OCI-LY3 (cell line): Measurements from ENCODE around the gene AGBL5.

ENCODE experiments used
- EZH2phosphoT487 ChIP-seq: fragments of 200-600 bp; shearing (Covaris generic); IDR thresholded peaks from 2 replicates; pipeline ENCODE4 v1.6.1; 2018; ENCODE audit warnings: antibody characterized with exemption, mixed run types, low read depth
- TF ChIP-seq, protein P1 (sequence below): fragments of 200-600, 300-600 bp; sonication (generic); IDR thresholded peaks from 2 replicates; pipeline ENCODE4 v1.5.1; 2014; ENCODE audit warnings: antibody characterized with exemption, low read length, low read depth

- TF ChIP-seq, protein P1, sequence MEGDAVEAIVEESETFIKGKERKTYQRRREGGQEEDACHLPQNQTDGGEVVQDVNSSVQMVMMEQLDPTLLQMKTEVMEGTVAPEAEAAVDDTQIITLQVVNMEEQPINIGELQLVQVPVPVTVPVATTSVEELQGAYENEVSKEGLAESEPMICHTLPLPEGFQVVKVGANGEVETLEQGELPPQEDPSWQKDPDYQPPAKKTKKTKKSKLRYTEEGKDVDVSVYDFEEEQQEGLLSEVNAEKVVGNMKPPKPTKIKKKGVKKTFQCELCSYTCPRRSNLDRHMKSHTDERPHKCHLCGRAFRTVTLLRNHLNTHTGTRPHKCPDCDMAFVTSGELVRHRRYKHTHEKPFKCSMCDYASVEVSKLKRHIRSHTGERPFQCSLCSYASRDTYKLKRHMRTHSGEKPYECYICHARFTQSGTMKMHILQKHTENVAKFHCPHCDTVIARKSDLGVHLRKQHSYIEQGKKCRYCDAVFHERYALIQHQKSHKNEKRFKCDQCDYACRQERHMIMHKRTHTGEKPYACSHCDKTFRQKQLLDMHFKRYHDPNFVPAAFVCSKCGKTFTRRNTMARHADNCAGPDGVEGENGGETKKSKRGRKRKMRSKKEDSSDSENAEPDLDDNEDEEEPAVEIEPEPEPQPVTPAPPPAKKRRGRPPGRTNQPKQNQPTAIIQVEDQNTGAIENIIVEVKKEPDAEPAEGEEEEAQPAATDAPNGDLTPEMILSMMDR = no peak
- TF ChIP-seq EZH2phosphoT487 = no peak
Observed at GRCh38 chr2:27003007-27003406, 48.5 kb upstream of the AGBL5 start.
